Measurements from ENCODE around the gene OTUB2.

Gene OTUB2

DNA sequence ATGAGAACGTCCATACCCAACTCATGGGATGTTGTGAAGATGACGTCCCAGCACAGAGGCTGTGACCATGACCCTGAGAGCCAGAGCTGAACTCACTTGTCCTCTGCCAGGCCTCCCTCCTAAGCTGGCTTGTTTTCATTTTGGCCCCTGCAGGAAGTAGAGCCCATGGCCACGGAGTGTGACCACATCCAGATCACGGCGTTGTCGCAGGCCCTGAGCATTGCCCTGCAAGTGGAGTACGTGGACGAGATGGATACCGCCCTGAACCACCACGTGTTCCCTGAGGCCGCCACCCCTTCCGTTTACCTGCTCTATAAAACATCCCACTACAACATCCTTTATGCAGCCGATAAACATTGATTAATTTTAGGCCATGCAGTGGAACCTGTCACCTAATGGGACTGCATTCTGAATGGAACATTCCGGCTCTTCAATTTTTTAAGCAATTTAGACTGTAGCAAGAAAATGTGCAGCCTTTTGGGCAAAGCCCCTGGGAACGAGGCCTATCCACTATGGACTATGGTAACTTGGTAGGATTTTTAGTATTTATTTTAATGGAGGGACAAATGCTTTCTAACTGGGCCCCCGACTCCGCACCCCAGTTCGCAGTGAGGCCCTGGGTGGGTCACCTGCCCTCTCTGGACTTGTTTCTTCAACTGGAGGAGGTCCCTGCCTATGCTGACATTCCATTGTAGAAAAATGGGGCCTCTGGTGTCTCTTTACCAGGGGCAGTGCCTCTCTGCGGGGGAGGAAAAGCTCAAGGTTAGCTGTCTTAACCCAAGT, 19.6 kb downstream of the OTUB2 start:
- Histone ChIP-seq H3K4me3 (ENCODE audit: low read depth in 1 of 2, low read length in 2 of 2) (no peak overlapping the region), H4K20me1 (ENCODE audit: insufficient read depth, low read length) (peaks cover 18% of the 10 kb centered on the region), H2AFZ (ENCODE audit: low read depth, low read length) (no peak overlapping the region), H3K9me3 (ENCODE audit: insufficient read depth, low read length, severe bottlenecking) (no peaks in the 10 kb centered on the region), H3K4me1 (ENCODE audit: insufficient read depth, low read length) (no peaks in the 10 kb centered on the region), H3K4me2 (ENCODE audit: insufficient read depth, low read length) (no peak overlapping the region), H3K27ac (ENCODE audit: low read length) (no peak overlapping the region), H3K9ac (ENCODE audit: low read depth, low read length) (no peak overlapping the region), H3K27me3 (ENCODE audit: insufficient read depth, low read length, poor library complexity) (no peaks in the 10 kb centered on the region), H3K36me3 (ENCODE audit: insufficient read depth, low read length) (peaks cover 64% of the 10 kb centered on the region), H3K79me2 (ENCODE audit: insufficient read depth, low read length) (no peaks in the 10 kb centered on the region)
- TF ChIP-seq, protein P1, sequence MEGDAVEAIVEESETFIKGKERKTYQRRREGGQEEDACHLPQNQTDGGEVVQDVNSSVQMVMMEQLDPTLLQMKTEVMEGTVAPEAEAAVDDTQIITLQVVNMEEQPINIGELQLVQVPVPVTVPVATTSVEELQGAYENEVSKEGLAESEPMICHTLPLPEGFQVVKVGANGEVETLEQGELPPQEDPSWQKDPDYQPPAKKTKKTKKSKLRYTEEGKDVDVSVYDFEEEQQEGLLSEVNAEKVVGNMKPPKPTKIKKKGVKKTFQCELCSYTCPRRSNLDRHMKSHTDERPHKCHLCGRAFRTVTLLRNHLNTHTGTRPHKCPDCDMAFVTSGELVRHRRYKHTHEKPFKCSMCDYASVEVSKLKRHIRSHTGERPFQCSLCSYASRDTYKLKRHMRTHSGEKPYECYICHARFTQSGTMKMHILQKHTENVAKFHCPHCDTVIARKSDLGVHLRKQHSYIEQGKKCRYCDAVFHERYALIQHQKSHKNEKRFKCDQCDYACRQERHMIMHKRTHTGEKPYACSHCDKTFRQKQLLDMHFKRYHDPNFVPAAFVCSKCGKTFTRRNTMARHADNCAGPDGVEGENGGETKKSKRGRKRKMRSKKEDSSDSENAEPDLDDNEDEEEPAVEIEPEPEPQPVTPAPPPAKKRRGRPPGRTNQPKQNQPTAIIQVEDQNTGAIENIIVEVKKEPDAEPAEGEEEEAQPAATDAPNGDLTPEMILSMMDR (IDR thresholded peaks at IDR 0.05; ENCODE audit: borderline replicate concordance, extremely low read depth, low read length, poor library complexity, severe bottlenecking), result no peak
- TF ChIP-seq EZH2 (IDR thresholded peaks at IDR 0.05; ENCODE audit: borderline replicate concordance, low read depth, low read length, severe bottlenecking), result no peak
- ATAC-seq (ENCODE audit: insufficient read depth, low read depth), result no peak
- no peak for DNase-seq

DNA sequence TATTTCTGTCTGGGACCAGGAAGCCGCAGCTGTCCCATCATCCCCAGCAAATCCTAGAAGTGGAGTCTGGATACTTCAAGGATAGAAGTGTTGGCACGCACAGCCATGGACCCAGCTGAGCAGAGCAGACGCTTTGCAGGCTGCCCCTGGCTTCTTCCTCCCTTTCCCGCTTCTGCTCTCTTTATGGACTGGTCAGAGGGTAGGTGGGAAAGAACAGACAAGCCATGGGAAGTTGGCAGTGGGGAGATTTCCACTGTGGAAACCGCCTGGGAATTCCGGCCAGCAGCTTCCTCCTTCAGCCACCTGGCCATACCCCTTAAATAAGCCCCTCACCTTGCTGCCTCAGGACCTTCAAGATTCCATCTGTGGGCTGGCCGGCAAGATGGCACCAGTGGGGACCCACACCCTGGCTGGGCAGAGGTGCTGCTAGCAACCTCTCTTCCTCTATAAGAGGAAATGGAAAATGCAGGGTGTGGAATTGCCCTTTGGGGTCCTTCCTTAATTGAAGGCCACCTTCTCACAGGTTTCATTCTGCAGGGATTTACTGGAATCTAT, 20.6 kb downstream of the OTUB2 start:
- DNase-seq, result no peak
- peaks cover 74% of the 10 kb centered on the region for H3K36me3 ChIP-seq (ENCODE audit: insufficient read depth, low read length)
- H3K4me3 ChIP-seq (ENCODE audit: low read depth in 1 of 2, low read length in 2 of 2), result no peak overlapping the region
- no peaks in the 10 kb centered on the region for H3K27me3 ChIP-seq (ENCODE audit: insufficient read depth, low read length, poor library complexity)
- no peaks in the 10 kb centered on the region for H3K79me2 ChIP-seq (ENCODE audit: insufficient read depth, low read length)
- H3K4me2 ChIP-seq (ENCODE audit: insufficient read depth, low read length), result no peak overlapping the region
- no peak overlapping the region for H2AFZ ChIP-seq (ENCODE audit: low read depth, low read length)
- H3K9ac ChIP-seq (ENCODE audit: low read depth, low read length), result no peak overlapping the region
- H4K20me1 ChIP-seq (ENCODE audit: insufficient read depth, low read length), result peaks cover 18% of the 10 kb centered on the region
- no peak overlapping the region for H3K27ac ChIP-seq (ENCODE audit: low read length)
- H3K9me3 ChIP-seq (ENCODE audit: insufficient read depth, low read length, severe bottlenecking), result no peaks in the 10 kb centered on the region
- no peaks in the 10 kb centered on the region for H3K4me1 ChIP-seq (ENCODE audit: insufficient read depth, low read length)
- TF ChIP-seq EZH2 (IDR thresholded peaks at IDR 0.05; ENCODE audit: borderline replicate concordance, low read depth, low read length, severe bottlenecking), result no peak
- TF ChIP-seq, protein P1 (IDR thresholded peaks at IDR 0.05; ENCODE audit: borderline replicate concordance, extremely low read depth, low read length, poor library complexity, severe bottlenecking), result no peak
- no peak for ATAC-seq (ENCODE audit: insufficient read depth, low read depth)

DNA sequence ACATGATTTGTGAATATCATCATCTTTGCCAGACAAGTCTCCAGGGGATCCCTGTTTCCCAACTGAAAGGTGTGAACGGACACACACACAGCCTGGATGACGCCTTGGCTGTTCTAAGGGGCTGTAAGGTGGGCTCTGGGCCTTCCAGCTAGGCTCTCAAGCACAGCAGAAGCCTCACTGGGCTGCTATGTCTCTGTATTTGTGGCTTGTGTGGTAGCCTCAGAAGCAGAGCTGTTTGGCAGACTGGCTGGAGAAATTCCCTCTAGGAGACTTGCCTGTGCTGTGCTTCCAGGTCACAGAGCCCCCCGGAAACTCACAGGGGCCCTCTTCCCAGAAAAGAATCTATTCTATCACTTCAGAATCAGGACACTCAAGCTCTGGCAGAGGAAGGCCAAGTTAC, 21.4 kb downstream of the OTUB2 start:
- Histone ChIP-seq H3K9ac (ENCODE audit: low read depth, low read length) (no peak overlapping the region), H3K4me3 (ENCODE audit: low read depth in 1 of 2, low read length in 2 of 2) (no peak overlapping the region), H3K79me2 (ENCODE audit: insufficient read depth, low read length) (no peaks in the 10 kb centered on the region), H3K27me3 (ENCODE audit: insufficient read depth, low read length, poor library complexity) (no peaks in the 10 kb centered on the region), H3K9me3 (ENCODE audit: insufficient read depth, low read length, severe bottlenecking) (no peaks in the 10 kb centered on the region), H3K4me2 (ENCODE audit: insufficient read depth, low read length) (no peak overlapping the region), H4K20me1 (ENCODE audit: insufficient read depth, low read length) (peaks cover 18% of the 10 kb centered on the region), H3K36me3 (ENCODE audit: insufficient read depth, low read length) (peaks cover 82% of the 10 kb centered on the region), H3K4me1 (ENCODE audit: insufficient read depth, low read length) (no peaks in the 10 kb centered on the region), H2AFZ (ENCODE audit: low read depth, low read length) (no peak overlapping the region), H3K27ac (ENCODE audit: low read length) (no peak overlapping the region)
- no peak for DNase-seq
- TF ChIP-seq, protein P1 (IDR thresholded peaks at IDR 0.05; ENCODE audit: borderline replicate concordance, extremely low read depth, low read length, poor library complexity, severe bottlenecking), result no peak
- TF ChIP-seq EZH2 (IDR thresholded peaks at IDR 0.05; ENCODE audit: borderline replicate concordance, low read depth, low read length, severe bottlenecking), result no peak
- ATAC-seq (ENCODE audit: insufficient read depth, low read depth), result no peak

All from DND-41 (cell line).